Measurements from ENCODE around the gene HES6. TPM values are rescaled to one million over a fixed set of nuclear protein-coding genes. Genes with fewer than 3 reads are reported as not detected.

The HES6 gene
- total RNA-seq, 1 experiment from 2014 or later: 8.3 TPM

DNA sequence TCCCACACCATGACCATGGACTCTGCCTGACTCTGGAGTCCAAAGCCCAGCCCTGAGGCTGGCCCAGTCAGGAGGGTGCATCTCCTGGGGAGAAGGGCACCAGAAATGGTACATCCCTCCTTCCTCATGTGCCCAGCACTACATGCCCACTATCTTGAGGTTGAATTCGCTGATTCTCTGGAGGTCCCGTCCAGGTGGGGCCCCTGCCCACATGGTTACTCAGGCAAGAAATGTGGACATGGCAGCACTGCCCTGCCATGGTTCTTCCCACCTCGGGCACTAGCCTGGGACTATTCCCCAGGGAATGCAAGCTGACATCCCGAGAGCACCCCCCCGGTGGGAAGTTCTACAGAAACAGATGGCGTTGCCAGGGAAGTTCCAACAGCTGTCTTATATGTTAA is 15.3 kb upstream of the HES6 start:
- no peak for DNase-seq (ENCODE audit: low read depth)

GRCh38 chr2:238254095-238254723 is 14.4 kb upstream of the HES6 start:
- no peak for DNase-seq (ENCODE audit: low read depth)

- no peak for DNase-seq (ENCODE audit: low read depth)
Observed at GRCh38 chr2:238252766-238253630, 13.2 kb upstream of the HES6 start.

DNA sequence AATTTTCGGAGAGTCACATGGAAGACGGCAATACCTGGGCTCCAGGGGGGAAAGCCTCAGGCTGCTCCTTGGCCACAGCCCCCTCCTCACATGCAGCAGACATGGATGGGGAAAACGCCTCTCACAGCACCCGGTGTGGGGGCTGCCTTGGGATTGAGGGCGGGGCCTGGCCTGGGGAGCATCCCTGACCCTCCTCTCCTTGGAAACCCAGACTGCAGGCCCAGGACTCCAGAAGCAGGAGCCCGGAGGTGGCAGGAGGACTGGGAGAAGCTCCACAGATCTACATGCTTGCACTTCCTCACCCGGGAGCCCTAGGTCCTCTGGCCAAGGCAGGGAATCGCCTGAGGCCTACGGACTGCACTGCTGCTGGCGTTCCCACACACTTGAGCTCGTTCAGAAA is 12.1 kb upstream of the HES6 start:
- no peak for DNase-seq (ENCODE audit: low read depth)

GRCh38 chr2:238251331-238251730 is 11.5 kb upstream of the HES6 start:
- DNase-seq (ENCODE audit: low read depth): no peak

DNA sequence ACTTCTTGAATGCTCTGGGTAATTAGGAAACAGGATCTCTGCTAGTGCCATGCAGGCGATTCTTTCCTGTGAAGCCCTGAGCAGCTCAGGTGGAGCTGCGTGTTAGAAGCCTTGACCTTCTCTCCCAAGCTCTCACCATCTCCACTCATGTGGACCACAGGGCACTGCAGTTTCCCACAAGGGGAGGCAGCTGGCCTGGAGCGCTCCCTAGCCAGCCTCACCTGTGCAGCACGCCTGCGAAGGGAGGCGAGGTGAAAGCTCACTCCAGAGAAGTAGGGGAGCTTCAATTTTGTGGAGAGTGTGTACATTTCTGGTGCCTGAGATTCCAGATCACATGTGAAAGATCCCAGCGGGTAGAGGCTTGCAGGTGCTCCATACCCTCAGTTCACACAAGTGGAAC is 11.1 kb upstream of the HES6 start:
- DNase-seq (ENCODE audit: low read depth): no peak

DNA sequence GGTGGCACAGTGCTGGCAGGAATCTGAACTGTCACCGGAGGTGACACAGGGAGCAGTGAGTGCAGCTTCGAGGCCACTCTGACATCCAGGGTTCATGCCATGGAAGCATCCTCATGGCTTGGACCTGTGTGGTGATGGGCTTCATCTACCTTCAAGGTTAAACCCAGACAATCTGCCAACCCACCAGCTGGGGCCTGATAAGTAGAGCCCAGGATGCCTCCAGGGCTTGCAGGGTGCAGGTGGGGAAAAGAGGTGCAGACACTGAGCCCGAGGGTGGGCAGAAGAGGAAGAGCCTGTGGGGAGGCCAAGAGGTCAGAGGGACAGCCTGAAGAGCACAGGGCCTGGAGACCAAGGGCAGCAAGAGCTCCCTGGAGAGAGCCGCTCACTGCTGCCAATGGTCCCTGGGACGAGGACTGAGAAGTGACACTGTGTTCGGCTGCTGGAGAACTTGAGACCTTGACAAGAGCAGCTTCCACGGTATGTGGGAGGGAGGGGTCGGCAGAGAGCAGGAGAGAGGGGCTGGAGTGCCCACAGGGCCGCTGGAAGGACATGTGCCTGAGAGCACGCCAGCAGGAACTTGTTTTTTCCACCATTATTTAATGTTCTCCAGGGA is 8.1 kb upstream of the HES6 start:
- DNase-seq (ENCODE audit: low read depth): no peak

GRCh38 chr2:238247002-238247822 is 7.4 kb upstream of the HES6 start:
- no peak for DNase-seq (ENCODE audit: low read depth)

- DNase-seq (ENCODE audit: low read depth): no peak
Observed at GRCh38 chr2:238244151-238244550, 4.3 kb upstream of the HES6 start.

DNA sequence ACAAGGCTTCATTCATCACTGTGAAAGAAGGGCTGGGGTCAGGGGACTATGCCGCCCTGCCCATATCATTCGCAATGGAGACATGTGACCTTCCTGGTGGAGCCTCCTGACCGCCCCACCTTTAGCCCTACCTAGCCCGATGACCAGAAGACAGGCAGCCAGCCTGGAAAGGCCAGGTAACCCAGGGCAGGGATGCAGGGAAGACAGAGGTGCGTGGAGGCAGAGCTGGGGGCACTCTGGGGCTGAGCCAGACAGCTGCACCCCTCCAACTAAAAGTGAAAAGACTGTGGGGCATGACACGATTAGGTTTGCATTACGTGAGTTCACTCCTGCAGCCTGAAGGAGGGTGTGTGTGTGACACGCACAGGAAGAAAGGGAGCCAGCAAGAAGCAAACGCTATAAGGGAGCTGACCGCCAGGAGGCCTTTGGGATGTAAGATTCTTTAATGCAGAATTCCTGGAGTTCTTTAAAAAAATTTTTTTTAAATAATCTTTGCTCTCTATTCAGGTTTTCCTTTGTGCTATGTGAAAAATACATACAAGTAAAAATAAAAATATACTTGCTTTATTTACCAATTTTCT is 3.7 kb upstream of the HES6 start:
- DNase-seq (ENCODE audit: low read depth): no peak

DNA sequence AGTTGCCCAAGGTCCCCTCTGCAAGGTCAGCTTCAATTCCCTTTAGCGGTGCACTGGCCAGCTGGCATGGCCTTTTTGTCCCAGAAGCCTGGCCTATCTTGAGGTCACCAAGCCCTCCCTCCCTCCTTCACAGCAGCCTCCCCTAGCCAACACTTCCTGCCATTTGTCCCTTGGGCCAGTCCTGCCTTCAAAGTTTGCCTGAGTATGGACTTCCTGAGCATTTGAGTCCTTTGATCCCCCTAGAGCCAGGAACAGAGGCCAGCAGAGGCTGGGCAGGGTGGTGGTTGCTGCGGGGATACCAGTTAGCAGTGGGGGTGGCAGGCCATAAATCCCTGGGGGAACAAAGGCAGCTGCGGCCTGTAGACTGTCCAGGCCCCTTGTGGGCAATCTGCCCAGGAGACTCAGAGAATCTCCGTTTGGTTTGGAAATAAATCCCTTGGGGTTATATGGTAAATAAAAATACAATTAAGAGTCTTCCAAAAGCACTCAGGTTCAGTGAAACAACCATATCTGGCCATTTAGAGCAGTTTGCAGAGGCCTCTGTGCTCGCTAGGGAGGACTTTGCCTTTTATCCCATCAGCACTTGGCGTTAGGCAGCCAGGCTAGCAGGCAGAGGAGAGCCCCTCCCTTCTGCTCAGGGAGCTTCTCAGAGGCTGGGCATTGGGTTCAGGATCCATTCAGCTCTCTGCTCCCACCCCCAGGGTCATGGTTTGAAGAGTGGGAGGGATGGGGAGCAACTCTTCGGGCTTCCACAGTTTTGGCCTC is 3.1 kb upstream of the HES6 start:
- peak; percentile 56 for DNase-seq (ENCODE audit: low read depth)

GRCh38 chr2:238241970-238242369 is 2.1 kb upstream of the HES6 start:
- DNase-seq (ENCODE audit: low read depth): no peak

DNA sequence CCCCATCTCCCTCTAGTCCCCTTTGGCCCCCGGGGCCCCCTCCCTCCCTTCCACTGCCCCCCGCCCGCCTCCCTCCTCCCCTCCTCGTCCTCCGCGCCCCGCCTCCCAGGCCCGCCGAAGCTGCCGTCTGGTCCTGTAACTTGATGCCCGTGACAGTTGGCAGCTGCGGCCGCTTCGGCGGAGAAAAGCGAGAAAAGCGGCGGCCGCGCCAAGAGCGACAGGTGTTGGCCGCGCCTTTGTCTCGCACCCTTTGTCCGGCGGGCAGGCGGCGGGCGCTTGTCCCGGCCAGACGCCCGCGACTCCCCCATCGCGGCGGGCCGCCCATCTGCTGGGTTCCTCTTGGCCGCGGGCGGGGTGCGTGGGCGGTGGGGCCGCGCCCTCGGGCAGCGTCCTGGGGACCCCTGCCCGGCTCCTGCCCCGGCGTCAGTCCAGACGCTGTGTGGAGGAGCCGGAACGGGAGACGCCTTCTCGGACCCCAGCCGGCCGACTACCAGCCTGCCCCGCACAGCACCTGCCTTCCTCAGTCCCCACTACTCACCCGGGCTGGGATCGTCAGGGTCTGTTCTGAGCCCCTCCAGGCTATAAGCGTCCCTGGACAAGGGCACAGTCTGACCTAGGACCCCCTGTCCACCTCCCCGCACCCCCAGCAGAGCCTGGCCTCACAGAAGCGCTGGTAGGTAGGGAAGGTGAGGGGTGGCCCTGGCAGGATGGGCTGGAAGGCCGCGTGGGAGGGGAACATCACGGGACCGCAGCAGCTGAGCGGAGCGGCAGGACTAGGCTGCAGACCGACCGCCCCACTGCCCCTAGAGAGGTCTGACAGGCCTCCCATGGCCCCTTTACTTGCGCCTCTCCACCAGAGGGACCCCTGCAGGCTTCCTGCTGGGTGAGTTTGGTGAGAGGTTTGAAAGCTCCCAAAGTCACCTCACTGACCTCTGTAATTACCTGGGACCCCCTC is 1.2 kb upstream of the HES6 start:
- no peak for DNase-seq (ENCODE audit: low read depth)

DNA sequence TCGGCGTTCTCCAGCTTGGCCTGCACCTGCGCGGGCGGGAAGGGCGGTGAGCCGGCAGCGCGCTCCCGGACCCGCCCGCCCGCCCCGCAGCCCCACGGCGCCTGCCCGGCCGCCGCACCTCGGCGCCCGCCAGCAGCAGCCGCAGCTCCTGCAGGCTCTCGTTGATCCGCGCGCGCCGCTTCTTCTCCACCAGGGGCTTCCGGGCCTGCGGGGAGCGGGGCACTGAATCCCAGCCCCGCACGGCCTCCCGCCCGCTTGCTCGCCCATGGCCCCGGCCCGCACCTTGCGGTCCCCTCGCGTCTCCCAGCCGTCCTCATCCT is 335 bp downstream of the HES6 start:
- DNase-seq (ENCODE audit: low read depth): no peak

- DNase-seq (ENCODE audit: low read depth): peak; percentile 21
Observed at GRCh38 chr2:238238766-238239542, 884 bp downstream of the HES6 start.

DNA sequence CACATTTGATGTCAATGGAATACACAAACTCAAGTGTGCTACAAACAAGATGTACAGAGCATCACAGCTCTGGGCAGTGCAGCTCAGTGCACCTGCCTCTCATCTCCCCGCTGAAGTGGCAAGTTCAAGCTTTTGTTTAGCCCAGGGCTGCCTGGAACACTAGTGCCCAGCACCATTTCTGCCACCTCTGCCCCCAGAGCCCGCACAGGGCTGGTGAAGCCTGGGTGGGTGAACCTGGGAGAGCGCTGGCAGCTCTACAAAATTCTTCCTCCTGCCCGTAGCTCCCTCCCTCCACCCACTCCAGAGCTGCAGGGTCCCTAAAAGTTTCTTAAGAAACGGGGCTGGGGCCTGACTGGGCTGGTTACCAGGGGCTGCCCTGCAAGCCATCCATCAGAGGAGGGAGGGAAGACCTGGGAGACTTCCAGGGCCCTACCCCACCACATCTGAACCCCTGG is 1.5 kb downstream of the HES6 start:
- no peak for DNase-seq (ENCODE audit: low read depth)

DNA sequence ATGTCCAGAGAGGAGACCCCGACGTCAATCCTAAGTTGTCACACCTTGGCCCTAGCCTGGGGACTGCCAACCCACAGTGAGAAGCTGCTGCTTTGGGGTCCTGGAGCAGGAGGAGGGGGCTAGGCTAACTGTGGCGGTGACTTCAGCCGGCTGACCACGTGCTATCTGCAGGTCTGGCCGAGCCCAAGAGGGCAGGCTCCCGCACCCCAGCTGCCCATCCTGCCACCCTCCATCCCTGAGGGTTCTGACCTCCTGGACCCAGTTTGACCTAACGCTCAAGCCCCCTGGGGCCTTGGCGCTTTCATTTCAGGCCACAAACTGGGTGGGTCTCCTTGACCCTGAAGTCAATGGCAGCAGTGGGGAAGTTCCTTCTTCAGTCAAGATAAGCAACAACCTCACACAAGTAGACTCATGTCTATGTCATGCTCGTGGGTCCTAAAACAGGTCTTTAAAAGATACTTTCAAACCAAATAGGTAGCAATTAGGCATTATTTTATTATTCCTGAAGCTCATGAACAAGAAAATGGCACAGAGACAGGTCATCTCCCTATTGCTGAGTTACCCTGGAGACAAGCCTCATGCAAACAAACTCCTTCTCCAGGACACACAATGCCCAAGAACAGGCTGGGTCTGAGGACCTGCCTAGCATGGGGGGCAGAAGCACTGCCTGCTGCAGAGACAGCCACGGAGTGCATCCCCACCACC is 2.3 kb downstream of the HES6 start:
- DNase-seq (ENCODE audit: low read depth): no peak

DNA sequence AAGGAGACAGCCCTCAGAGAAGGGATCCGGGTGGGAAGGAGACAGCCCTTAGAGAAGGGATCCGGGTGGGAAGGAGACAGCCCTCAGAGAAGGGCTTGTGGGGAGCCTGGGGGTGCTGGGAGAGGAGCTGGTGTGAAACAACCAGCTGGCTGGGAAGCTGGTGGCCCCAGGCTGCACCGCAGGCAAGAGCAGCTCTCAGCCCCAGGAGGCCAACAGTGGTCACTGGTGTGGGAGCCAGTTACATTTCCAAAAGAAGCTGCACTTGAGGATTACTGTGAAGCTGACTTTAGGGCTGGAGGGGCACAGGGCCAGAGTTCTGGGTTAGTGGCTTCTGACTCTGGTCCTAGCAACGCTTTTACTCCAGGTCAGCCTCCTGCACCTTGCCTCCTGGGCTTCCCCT is 3.3 kb downstream of the HES6 start:
- DNase-seq (ENCODE audit: low read depth): no peak

All from RPMI7951 (cell line).